K562 (cell line): ENCODE measurements around the gene ZNF124. TPM values are rescaled to one million over a fixed set of nuclear protein-coding genes. Genes with fewer than 3 reads are reported as not detected.
"Not testable (repeated sequence)": the region's sequence is repeated elsewhere in the genome, so short reads cannot be mapped to it uniquely, and the experiment has no call there.

ENCODE experiments used
- ATAC-seq: fragments of 200-7000 bp; cut with Tn5 transposase; 3 replicates; pipeline ENCODE4 v1.9.1; 2020; ENCODE audit warnings: moderate library complexity
- BruUV-seq: library from RNA; stranded (reverse); fragments of 400-500 nt; replicated peaks from 2 replicates; lab custom pipeline; 2021; lab: Mats Ljungman, UMichigan
- CTCF ChIA-PET: fragments of 300-600 bp; formaldehyde crosslinking; extraction: SDS; loops from one replicate; lab custom pipeline; 2021; ENCODE audit warnings: low intra/inter-chr PET ratio; lab: Yijun Ruan, JAX
- POLR2A ChIA-PET: fragments of 300-600, 350-650 bp; sonication (Branson Sonifier 250); formaldehyde crosslinking; extraction: SDS; loops from one replicate; lab custom pipeline; 2021; ENCODE audit warnings: antibody characterized with exemption, inconsistent platforms; lab: Yijun Ruan, JAX
- DNase-seq, 4 experiments: peaks; one replicate each; pipeline versions ENCODE4 v3.0.0 to v3.0.0-alpha.2; 2011 to 2018; ENCODE audit warnings: low spot score in 3 of 4, mixed read lengths in 3 of 4; ENCODE audit errors: extremely low read depth in 1 of 4
- FAIRE-seq: peaks from 2 replicates; lab custom pipeline; 2011; peaks lifted over from hg19 to GRCh38; lab: Jason Lieb, UNC
- H2AFZ ChIP-seq: 2 replicates; pipeline ENCODE4 v1.6.0; 2011; ENCODE audit warnings: low read depth, low read length, control low read depth, inconsistent platforms
- H3K27ac ChIP-seq: fragments of 200-600 bp; 3 replicates; pipeline ENCODE4 v1.8.0; 2011; ENCODE audit warnings: low read depth, mild to moderate bottlenecking, control low read depth, inconsistent platforms, low read length, moderate library complexity, mixed read lengths; ENCODE audit errors: extremely low read depth
- H3K27me3 ChIP-seq, 2 experiments: fragments of 300-600 bp in 1 of 2; 2 replicates in 1 of 2; 3 replicates in 1 of 2; pipeline versions ENCODE4 v1.6.0 to v1.8.0; 2011; ENCODE audit warnings: inconsistent platforms in 2 of 2, low read length in 2 of 2, mild to moderate bottlenecking in 1 of 2, mixed read lengths in 1 of 2, moderate library complexity in 1 of 2; ENCODE audit not compliant: control insufficient read depth in 2 of 2, insufficient read depth in 2 of 2
- H3K36me3 ChIP-seq: fragments of 300-600 bp; 3 replicates; pipeline ENCODE4 v1.8.0; 2011; ENCODE audit warnings: mild to moderate bottlenecking, low read length, inconsistent platforms; ENCODE audit not compliant: control insufficient read depth, insufficient read depth
- H3K4me1 ChIP-seq, 2 experiments: fragments of 200-600 bp in 1 of 2; replicated peaks in 1 of 2; 2 replicates in 1 of 2; 3 replicates in 1 of 2; pipeline versions ENCODE4 v1.5.1 to v1.8.0; 2011; ENCODE audit warnings: inconsistent platforms in 2 of 2, low read length in 2 of 2, mild to moderate bottlenecking in 1 of 2, mixed read lengths in 1 of 2, moderate library complexity in 1 of 2; ENCODE audit not compliant: control insufficient read depth in 2 of 2, insufficient read depth in 2 of 2
- H3K4me2 ChIP-seq: 2 replicates; pipeline ENCODE4 v1.6.1; 2011; ENCODE audit warnings: low read length, control low read depth, inconsistent platforms, mixed read lengths; ENCODE audit not compliant: insufficient read depth
- H3K4me3 ChIP-seq: fragments of 200-600 bp; sonication (generic), shearing (Covaris generic); 2 replicates; pipeline ENCODE4 v1.5.1; 2016; ENCODE audit warnings: control low read depth, inconsistent platforms
- H3K79me2 ChIP-seq: fragments of 200-600 bp; 3 replicates; pipeline ENCODE4 v1.8.0; 2011; ENCODE audit warnings: low read length, inconsistent platforms; ENCODE audit not compliant: control insufficient read depth, insufficient read depth
- H3K9ac ChIP-seq, 2 experiments: 2 replicates each; pipeline versions ENCODE4 v1.6.0 to v1.6.1; 2011; ENCODE audit warnings: low read depth in 2 of 2, low read length in 2 of 2, control low read depth in 1 of 2, inconsistent platforms in 1 of 2, mild to moderate bottlenecking in 1 of 2, mixed read lengths in 1 of 2; ENCODE audit not compliant: insufficient read depth in 1 of 2
- H3K9me1 ChIP-seq: one replicate; pipeline ENCODE4 v1.6.0; 2011; ENCODE audit warnings: inconsistent platforms, mild to moderate bottlenecking, low read length, moderate library complexity; ENCODE audit not compliant: control insufficient read depth, insufficient read depth
- H3K9me3 ChIP-seq: replicated peaks from 2 replicates; pipeline ENCODE4 v1.5.1; 2011; ENCODE audit warnings: low read depth, low read length, inconsistent platforms; ENCODE audit not compliant: control insufficient read depth, insufficient read depth
- H4K20me1 ChIP-seq: replicated peaks from 2 replicates; pipeline ENCODE4 v1.6.1; 2011; ENCODE audit warnings: low read length, inconsistent platforms, mixed read lengths; ENCODE audit not compliant: control insufficient read depth, insufficient read depth
- BACH1 ChIP-seq: fragments of 200-800 bp; sonication (Bioruptor generic); IDR thresholded peaks from 2 replicates; pipeline ENCODE4 v1.6.1; 2016; ENCODE audit warnings: missing genetic modification characterization, missing compliant biosample characterization
- MEIS2 ChIP-seq: fragments of 450-650 bp; IDR thresholded peaks from 2 replicates; pipeline ENCODE4 v1.6.1; 2014; ENCODE audit warnings: mild to moderate bottlenecking; ENCODE audit not compliant: partially characterized antibody
- PBX2 ChIP-seq, 2 experiments: IDR thresholded peaks in 1 of 2; conservative IDR thresholded peaks in 1 of 2; 2 replicates each; pipeline ENCODE4 v1.6.1; 2016; ENCODE audit warnings: low read depth in 2 of 2, mild to moderate bottlenecking in 1 of 2, missing compliant biosample characterization in 1 of 2, missing genetic modification characterization in 1 of 2, moderate library complexity in 1 of 2
- SMAD1 ChIP-seq: fragments of 150-350 bp; IDR thresholded peaks from 2 replicates; pipeline ENCODE4 v1.6.1; 2014; ENCODE audit warnings: low read length, low read depth; ENCODE audit not compliant: partially characterized antibody
- SMAD2 ChIP-seq: fragments of 150-350 bp; IDR thresholded peaks from 2 replicates; pipeline ENCODE4 v1.6.1; 2014; ENCODE audit warnings: low read depth, mild to moderate bottlenecking, low read length
- TBL1XR1 ChIP-seq, 2 experiments: IDR thresholded peaks; 2 replicates each; pipeline ENCODE4 v1.6.1; 2012; ENCODE audit warnings: improper control_type of control experiment in 2 of 2, low read length in 2 of 2, mild to moderate bottlenecking in 1 of 2
- ZBTB34 ChIP-seq: fragments of 250-450 bp; sonication (Bioruptor Pico); IDR thresholded peaks from 2 replicates; pipeline ENCODE4 v1.8.0; 2021; ENCODE audit warnings: mild to moderate bottlenecking, moderate library complexity
- ZNF124 ChIP-seq: sonication (generic); formaldehyde crosslinking; IDR thresholded peaks from 2 replicates; pipeline ENCODE4 v1.8.1; 2022; ENCODE audit warnings: missing genetic modification reagents
- ZNF512 ChIP-seq: IDR thresholded peaks from 2 replicates; pipeline ENCODE4 v1.6.1; 2016; ENCODE audit warnings: missing genetic modification characterization, missing compliant biosample characterization
- WGBS: fragments of 100-300 bp; shearing (Covaris generic); methylation state at CpG from one replicate; pipeline ENCODE4 v1.1.6; 2016; ENCODE audit warnings: low coverage, mixed read lengths; ENCODE audit not compliant: insufficient coverage; ENCODE audit errors: missing lambda C conversion rate; 5-methylcytosine and 5-hydroxymethylcytosine counted together
- in situ Hi-C: fragments of 300-500 bp; cut with MboI; formaldehyde crosslinking; loops from 4 replicates; pipeline ENCODE4 v1.15.0; 2018; ENCODE audit warnings: inconsistent platforms, mixed read lengths
- intact Hi-C: fragments of 100-400 bp; cut with micrococcal nuclease; formaldehyde crosslinking; loops from 2 replicates; pipeline ENCODE4 v1.14.2; 2022
- polyA plus RNA-seq, 8 experiments: library from polyadenylated mRNA; depleted of rRNA in 4 of 8; stranded (reverse) in 5 of 8; unstranded in 3 of 8; fragments of >200 nt; fragmentation: Nextera tagmentation in 2 of 8; fragmentation: Illumina TruSeq in 1 of 8; extraction: Ambion mirVana in 2 of 8; extraction: Trizol in 1 of 8; gene quantifications; 2 replicates each; pipeline versions ENCODE4 v1.2.1 to v1.2.3, GENCODE V29; 2011 to 2014; ENCODE audit warnings: inconsistent platforms in 1 of 8, missing spikeins in 1 of 8
- total RNA-seq, 7 experiments: library from RNA; depleted of rRNA in 6 of 7; stranded (reverse); fragments of >200 nt in 6 of 7; fragmentation: Illumina TruSeq in 2 of 7; extraction: Trizol in 2 of 7; gene quantifications; 2 replicates each; pipeline versions ENCODE4 v1.2.1 to v1.2.3, GENCODE V29; 2011 to 2021; ENCODE audit warnings: low replicate concordance in 1 of 7

Gene ZNF124
- total and polyA plus RNA-seq, 9 of the 15 experiments (the other 6 are each of a cell fraction or from before 2014, with no cell fraction given), result 7.6 to 71.5 (median 20.2) TPM

GRCh38 chr1:247126166-247126565 lies 45.7 kb downstream of the ZNF124 start:
- H3K27ac ChIP-seq, H3K4me2 ChIP-seq, H3K4me1 ChIP-seq, H3K27me3 ChIP-seq, CTCF ChIA-PET, H3K36me3 ChIP-seq, H2AFZ ChIP-seq, intact Hi-C loops, DNase-seq, H3K9ac ChIP-seq, H3K9me1 ChIP-seq, H3K4me3 ChIP-seq, H3K79me2 ChIP-seq, H4K20me1 ChIP-seq, POLR2A ChIA-PET, BruUV-seq: not testable (repeated sequence)
- WGBS, result no CpG with 5 or more reads among the region's 25 CpGs
- H3K9me3 ChIP-seq, result peaks cover 10% of the 10 kb centered on the region
- FAIRE-seq (peak; percentile 93), ATAC-seq (peak; percentile 98)
- in situ Hi-C loops, result loop anchor here (5.0 kb wide), 1 partner anchor 46 kb away; the partner anchor contains the start of gene ZNF124

- 8% methylated on average over 6 of the region's 6 CpGs for WGBS
- no peak for ATAC-seq
- FAIRE-seq, result no peak
- no peak for DNase-seq
- in situ Hi-C loops (no loop called here), intact Hi-C loops (no loop called here)
- H3K9me3 ChIP-seq, result peaks cover 10% of the 10 kb centered on the region
- ChIA-PET CTCF (no interaction called here), POLR2A (interaction anchor here (1.2 kb wide), 1 partner anchor 17 kb away, joined by 3 read pairs; no protein-coding TSS in a partner anchor)
- no peaks in the 10 kb centered on the region for H3K9me1 ChIP-seq
- H3K79me2 ChIP-seq, result no peaks in the 10 kb centered on the region
- H3K36me3 ChIP-seq, result no peaks in the 10 kb centered on the region
- H2AFZ ChIP-seq, result no peak overlapping the region
- H3K4me1 ChIP-seq, result peaks cover 0 to 6% of the 10 kb centered on the region in 2 experiments; a peak in 2 of 5 replicates
- H3K4me3 ChIP-seq, result no peak overlapping the region
- H3K27ac ChIP-seq, result no peak overlapping the region
- H3K4me2 ChIP-seq, result no peak overlapping the region
- H3K27me3 ChIP-seq, result no peaks in the 10 kb centered on the region
- H3K9ac ChIP-seq, result no peak overlapping the region
- H4K20me1 ChIP-seq, result no peaks in the 10 kb centered on the region
- no TSS peak for BruUV-seq
- TF ChIP-seq PBX2 (CRISPR knock-in tag; IDR thresholded peaks at IDR 0.05; ENCODE audit: low read depth), result no peak
- TF ChIP-seq PBX2 (tag; conservative IDR thresholded peaks at IDR 0.05; ENCODE audit: low read depth), result peak; percentile 67
- no peak for TF ChIP-seq TBL1XR1 (IDR thresholded peaks at IDR 0.05; ENCODE audit: low read length in 2 of 2)
- no peak for TF ChIP-seq ZNF124
- TF ChIP-seq SMAD2, result no peak
- TF ChIP-seq SMAD1, result no peak
- peak; percentile 83 for TF ChIP-seq MEIS2
- no peak for TF ChIP-seq ZNF512 (tag)
- no peak for TF ChIP-seq ZBTB34 (CRISPR knock-in tag)
- no peak for TF ChIP-seq BACH1 (tag)
Observed at GRCh38 chr1:247121382-247121781, 50.4 kb downstream of the ZNF124 start.
